Nephron (organoid): ENCODE data around the gene ANKLE1.
A peak's percentile ranks its signal among the peaks of the same experiment; 100 is the strongest.

Experiments
- H3K27ac Mint-ChIP-seq, 3 experiments: 2 replicates each; pipeline ENCODE4 v1.8.0; 2020; ENCODE audit warnings: mixed read lengths in 3 of 3, mild to moderate bottlenecking in 2 of 3, moderate library complexity in 1 of 3
- H3K27me3 Mint-ChIP-seq: 2 replicates; pipeline ENCODE4 v1.8.0; 2021; ENCODE audit warnings: low read depth, mild to moderate bottlenecking, moderate library complexity, mixed read lengths
- H3K36me3 Mint-ChIP-seq: 2 replicates; pipeline ENCODE4 v1.8.0; 2020; ENCODE audit warnings: low read depth, mixed read lengths
- H3K4me1 Mint-ChIP-seq: 2 replicates; pipeline ENCODE4 v1.8.0; 2020; ENCODE audit warnings: mixed read lengths
- H3K4me3 Mint-ChIP-seq, 3 experiments: 2 replicates each; pipeline ENCODE4 v1.8.0; 2020; ENCODE audit warnings: mild to moderate bottlenecking in 3 of 3, mixed read lengths in 3 of 3, moderate library complexity in 2 of 3
- H3K9me3 Mint-ChIP-seq: 2 replicates; pipeline ENCODE4 v1.8.0; 2020; ENCODE audit warnings: mixed read lengths
- CTCF ChIP-seq, 3 experiments: fragments of 200-600 bp; sonication (generic); IDR thresholded peaks; one replicate each; pipeline ENCODE4 v1.5.0; 2021; ENCODE audit warnings: antibody characterized with exemption in 3 of 3; ENCODE audit not compliant: unreplicated experiment in 3 of 3

The ANKLE1 gene

GRCh38 chr19:17281391-17282304 lies at the start of gene ANKLE1:
Gene ANKLE1, plus strand, starts transcription at chr19:17281901. Its CDS starts 20 bp downstream, at chr19:17281921.
- peaks cover 21% of the 10 kb centered on the region for H3K36me3 Mint-ChIP-seq
- no peak within 1 kb of the TSS for H3K27ac Mint-ChIP-seq
- H3K4me3 Mint-ChIP-seq: peak within 1 kb of the TSS; percentile 71 to 75 (median 74)
- TF ChIP-seq CTCF (IDR thresholded peaks at IDR 0.05; ENCODE audit: unreplicated experiment in 3 of 3): no peak
- no peaks in the 10 kb centered on the region for H3K9me3 Mint-ChIP-seq
- no peaks in the 10 kb centered on the region for H3K4me1 Mint-ChIP-seq
- H3K27me3 Mint-ChIP-seq: peaks cover 11% of the 10 kb centered on the region

- TF ChIP-seq CTCF (IDR thresholded peaks at IDR 0.05; ENCODE audit: unreplicated experiment in 3 of 3): no peak
- no peaks in the 10 kb centered on the region for H3K9me3 Mint-ChIP-seq
Observed at GRCh38 chr19:17232258-17232657, 49.4 kb upstream of the ANKLE1 start.

GRCh38 chr19:17234911-17235299 lies 46.8 kb upstream of the ANKLE1 start:
- Mint-ChIP-seq H3K4me1 (peaks cover 7% of the 10 kb centered on the region), H3K9me3 (no peaks in the 10 kb centered on the region), H3K27me3 (no peaks in the 10 kb centered on the region), H3K4me3 (peak overlapping the region in 2 of 3 experiments; percentile 56 to 76), H3K27ac (no peak overlapping the region), H3K36me3 (peaks cover 36% of the 10 kb centered on the region)
- TF ChIP-seq CTCF (IDR thresholded peaks at IDR 0.05; ENCODE audit: unreplicated experiment in 3 of 3): no peak

More at GRCh38 chr19:17232258-17232657, 49.4 kb upstream of the ANKLE1 start:
- Mint-ChIP-seq H3K4me3 (no peak overlapping the region), H3K27ac (no peak overlapping the region), H3K27me3 (no peaks in the 10 kb centered on the region), H3K4me1 (no peaks in the 10 kb centered on the region), H3K36me3 (peaks cover 30% of the 10 kb centered on the region)

- peak; percentile 32 to 54 (median 46) for TF ChIP-seq CTCF (IDR thresholded peaks at IDR 0.05; ENCODE audit: unreplicated experiment in 3 of 3)
- peaks cover 7% of the 10 kb centered on the region for H3K4me1 Mint-ChIP-seq
- no peak overlapping the region for H3K27ac Mint-ChIP-seq
- no peaks in the 10 kb centered on the region for H3K27me3 Mint-ChIP-seq
- H3K4me3 Mint-ChIP-seq: peak overlapping the region in 2 of 3 experiments; percentile 56 to 76
- H3K36me3 Mint-ChIP-seq: peaks cover 31% of the 10 kb centered on the region
- no peaks in the 10 kb centered on the region for H3K9me3 Mint-ChIP-seq
Observed at GRCh38 chr19:17235300-17235970, 46.3 kb upstream of the ANKLE1 start.

GRCh38 chr19:17235971-17236777 lies 45.5 kb upstream of the ANKLE1 start:
- Mint-ChIP-seq H3K4me1 (peaks cover 14% of the 10 kb centered on the region), H3K27ac (no peak overlapping the region), H3K27me3 (no peaks in the 10 kb centered on the region), H3K36me3 (peaks cover 23% of the 10 kb centered on the region), H3K9me3 (no peaks in the 10 kb centered on the region), H3K4me3 (peak overlapping the region in 2 of 3 experiments; percentile 30 to 76)
- no peak for TF ChIP-seq CTCF (IDR thresholded peaks at IDR 0.05; ENCODE audit: unreplicated experiment in 3 of 3)
